ENCODE results near the gene RGSL1. TPM values are rescaled to one million over a fixed set of nuclear protein-coding genes. Genes with fewer than 3 reads are reported as not detected.

The RGSL1 gene
- total RNA-seq, 5 donors from 2014 or later (not counting 1 experiment from before 2014, with no cell fraction given) = not detected

GRCh38 chr1:182484067-182484466 is 34.1 kb downstream of the RGSL1 start:
- Mint-ChIP-seq H3K4me1 (no peaks in the 10 kb centered on the region), H3K4me3 (no peak overlapping the region), H3K36me3 (peaks cover under 1% of the 10 kb centered on the region), H3K9me3 (peaks cover 0 to 5% (median under 1%) of the 10 kb centered on the region in 3 donors), H3K27me3 (peaks cover 17 to 19% of the 10 kb centered on the region in 2 donors), H3K27ac (no peak overlapping the region)
- H3K4me3 ChIP-seq (ENCODE audit: control insufficient read depth in 1 of 2, extremely low read depth in 1 of 2, low read length in 1 of 2) = no peak overlapping the region
- no peak for DNase-seq
- H3K36me3 ChIP-seq (ENCODE audit: control insufficient read depth in 2 of 2, extremely low read depth in 1 of 2, insufficient read depth in 1 of 2, low read length in 1 of 2) = no peaks in the 10 kb centered on the region
- ChIA-PET CTCF (interaction anchor here in 1 of 2 donors (0.6 kb wide), 1 partner anchor 193 kb away, joined by 3 read pairs; no protein-coding TSS in a partner anchor), POLR2A (no interaction called here)
- no peaks in the 10 kb centered on the region for H3K4me1 ChIP-seq (ENCODE audit: control insufficient read depth in 1 of 2, extremely low read depth in 1 of 2, insufficient read depth in 2 of 2, low read length in 2 of 2)
- no peaks in the 10 kb centered on the region for H3K9me3 ChIP-seq
- 70% methylated on average over 2 of the region's 2 CpGs for WGBS (ENCODE audit: insufficient coverage)
- no peak overlapping the region for H3K27ac ChIP-seq (ENCODE audit: low read length)
- H3K27me3 ChIP-seq (replicated peaks in 1 of 2; ENCODE audit: control insufficient read depth in 2 of 2, extremely low read depth in 1 of 2, insufficient read depth in 2 of 2, low read length in 1 of 2) = peaks cover 0 to 13% of the 10 kb centered on the region in 2 experiments
- no peak for ATAC-seq (replicated peaks in 1 of 4)

GRCh38 chr1:182484531-182485257 is 34.7 kb downstream of the RGSL1 start:
- Histone ChIP-seq H3K36me3 (ENCODE audit: control insufficient read depth in 2 of 2, extremely low read depth in 1 of 2, insufficient read depth in 1 of 2, low read length in 1 of 2) (no peaks in the 10 kb centered on the region), H3K27me3 (replicated peaks in 1 of 2; ENCODE audit: control insufficient read depth in 2 of 2, extremely low read depth in 1 of 2, insufficient read depth in 2 of 2, low read length in 1 of 2) (peaks cover 0 to 13% of the 10 kb centered on the region in 2 experiments), H3K27ac (ENCODE audit: low read length) (no peak overlapping the region), H3K4me3 (ENCODE audit: control insufficient read depth in 1 of 2, extremely low read depth in 1 of 2, low read length in 1 of 2) (no peak overlapping the region), H3K9me3 (no peaks in the 10 kb centered on the region), H3K4me1 (ENCODE audit: control insufficient read depth in 1 of 2, extremely low read depth in 1 of 2, insufficient read depth in 2 of 2, low read length in 2 of 2) (no peaks in the 10 kb centered on the region)
- Mint-ChIP-seq H3K27me3 (peaks cover 13 to 19% of the 10 kb centered on the region in 2 donors), H3K4me3 (no peak overlapping the region), H3K9me3 (no peaks in the 10 kb centered on the region), H3K36me3 (no peaks in the 10 kb centered on the region), H3K4me1 (no peaks in the 10 kb centered on the region), H3K27ac (no peak overlapping the region)
- 8% methylated on average over 2 of the region's 5 CpGs for WGBS (ENCODE audit: insufficient coverage)
- peak in 7 of 35 experiments; percentile 0 to 12 (median 2) for DNase-seq
- ATAC-seq (replicated peaks in 1 of 4) = no peak
- POLR2A ChIA-PET = no interaction called here
- CTCF ChIA-PET = interaction anchor here (0.6 to 0.7 kb wide), 3 partner anchors 194 to 1286 kb away, joined by 3 to 5 read pairs (median 3); no protein-coding TSS in a partner anchor

GRCh38 chr1:182485861-182486260 is 35.9 kb downstream of the RGSL1 start:
- H3K4me3 Mint-ChIP-seq = no peak overlapping the region
- no peaks in the 10 kb centered on the region for H3K4me1 ChIP-seq (ENCODE audit: control insufficient read depth in 1 of 2, extremely low read depth in 1 of 2, insufficient read depth in 2 of 2, low read length in 2 of 2)
- 100% methylated on average over 1 of the region's 3 CpGs for WGBS (ENCODE audit: insufficient coverage)

GRCh38 chr1:182488803-182489202 is 38.9 kb downstream of the RGSL1 start:
- no peaks in the 10 kb centered on the region for H3K9me3 Mint-ChIP-seq
- H3K27me3 Mint-ChIP-seq = peaks cover 8 to 13% of the 10 kb centered on the region in 2 donors
- H3K4me1 Mint-ChIP-seq = no peaks in the 10 kb centered on the region
- Histone ChIP-seq H3K4me3 (ENCODE audit: control insufficient read depth in 1 of 2, extremely low read depth in 1 of 2, low read length in 1 of 2) (no peak overlapping the region), H3K27me3 (replicated peaks in 1 of 2; ENCODE audit: control insufficient read depth in 2 of 2, extremely low read depth in 1 of 2, insufficient read depth in 2 of 2, low read length in 1 of 2) (peaks cover 0 to 4% of the 10 kb centered on the region in 2 experiments), H3K4me1 (ENCODE audit: control insufficient read depth in 1 of 2, extremely low read depth in 1 of 2, insufficient read depth in 2 of 2, low read length in 2 of 2) (no peaks in the 10 kb centered on the region), H3K27ac (ENCODE audit: low read length) (no peak overlapping the region), H3K36me3 (ENCODE audit: control insufficient read depth in 2 of 2, extremely low read depth in 1 of 2, insufficient read depth in 1 of 2, low read length in 1 of 2) (no peaks in the 10 kb centered on the region), H3K9me3 (no peaks in the 10 kb centered on the region)
- no peak overlapping the region for H3K27ac Mint-ChIP-seq
- DNase-seq (no peak), ATAC-seq (replicated peaks in 1 of 4) (no peak)
- no peaks in the 10 kb centered on the region for H3K36me3 Mint-ChIP-seq
- CTCF ChIA-PET = interaction anchor here (0.7 kb wide), 2 partner anchors 31 to 159 kb away, joined by 3 to 4 read pairs; no protein-coding TSS in a partner anchor
- WGBS (ENCODE audit: insufficient coverage) = 89% methylated on average over 1 of the region's 1 CpG
- POLR2A ChIA-PET = no interaction called here
- H3K4me3 Mint-ChIP-seq = no peak overlapping the region

More at GRCh38 chr1:182485861-182486260, 35.9 kb downstream of the RGSL1 start:
- H3K27me3 Mint-ChIP-seq = peaks cover 8 to 15% of the 10 kb centered on the region in 2 donors
- ChIA-PET CTCF (no interaction called here), POLR2A (no interaction called here)
- no peak overlapping the region for H3K27ac ChIP-seq (ENCODE audit: low read length)
- H3K9me3 ChIP-seq = no peaks in the 10 kb centered on the region
- no peaks in the 10 kb centered on the region for H3K36me3 ChIP-seq (ENCODE audit: control insufficient read depth in 2 of 2, extremely low read depth in 1 of 2, insufficient read depth in 1 of 2, low read length in 1 of 2)
- ATAC-seq (replicated peaks in 1 of 4) (no peak), DNase-seq (no peak)
- no peaks in the 10 kb centered on the region for H3K36me3 Mint-ChIP-seq
- no peak overlapping the region for H3K27ac Mint-ChIP-seq
- no peak overlapping the region for H3K4me3 ChIP-seq (ENCODE audit: control insufficient read depth in 1 of 2, extremely low read depth in 1 of 2, low read length in 1 of 2)
- no peaks in the 10 kb centered on the region for H3K4me1 Mint-ChIP-seq
- H3K27me3 ChIP-seq (replicated peaks in 1 of 2; ENCODE audit: control insufficient read depth in 2 of 2, extremely low read depth in 1 of 2, insufficient read depth in 2 of 2, low read length in 1 of 2) = peaks cover 0 to 10% of the 10 kb centered on the region in 2 experiments
- H3K9me3 Mint-ChIP-seq = no peaks in the 10 kb centered on the region

GRCh38 chr1:182493063-182493462 is 43.1 kb downstream of the RGSL1 start:
- Histone ChIP-seq H3K9me3 (no peaks in the 10 kb centered on the region), H3K4me3 (ENCODE audit: control insufficient read depth in 1 of 2, extremely low read depth in 1 of 2, low read length in 1 of 2) (no peak overlapping the region), H3K4me1 (ENCODE audit: control insufficient read depth in 1 of 2, extremely low read depth in 1 of 2, insufficient read depth in 2 of 2, low read length in 2 of 2) (no peaks in the 10 kb centered on the region), H3K36me3 (ENCODE audit: control insufficient read depth in 2 of 2, extremely low read depth in 1 of 2, insufficient read depth in 1 of 2, low read length in 1 of 2) (no peaks in the 10 kb centered on the region), H3K27ac (ENCODE audit: low read length) (no peak overlapping the region), H3K27me3 (replicated peaks in 1 of 2; ENCODE audit: control insufficient read depth in 2 of 2, extremely low read depth in 1 of 2, insufficient read depth in 2 of 2, low read length in 1 of 2) (no peaks in the 10 kb centered on the region)
- CTCF ChIA-PET = no interaction called here
- Mint-ChIP-seq H3K27me3 (peaks cover 1 to 5% of the 10 kb centered on the region in 2 donors), H3K27ac (no peak overlapping the region), H3K9me3 (no peaks in the 10 kb centered on the region), H3K4me3 (no peak overlapping the region), H3K36me3 (no peaks in the 10 kb centered on the region), H3K4me1 (no peaks in the 10 kb centered on the region)
- no CpG with 5 or more reads among the region's 2 CpGs for WGBS (ENCODE audit: insufficient coverage)
- no peak for DNase-seq
- POLR2A ChIA-PET = no interaction called here
- no peak for ATAC-seq (replicated peaks in 1 of 4)

GRCh38 chr1:182495002-182495401 is 45.1 kb downstream of the RGSL1 start:
- no peak for ATAC-seq (replicated peaks in 1 of 4)
- CTCF ChIA-PET = no interaction called here
- no peaks in the 10 kb centered on the region for H3K4me1 Mint-ChIP-seq
- Histone ChIP-seq H3K27me3 (replicated peaks in 1 of 2; ENCODE audit: control insufficient read depth in 2 of 2, extremely low read depth in 1 of 2, insufficient read depth in 2 of 2, low read length in 1 of 2) (no peaks in the 10 kb centered on the region), H3K4me3 (ENCODE audit: control insufficient read depth in 1 of 2, extremely low read depth in 1 of 2, low read length in 1 of 2) (no peak overlapping the region), H3K4me1 (ENCODE audit: control insufficient read depth in 1 of 2, extremely low read depth in 1 of 2, insufficient read depth in 2 of 2, low read length in 2 of 2) (no peaks in the 10 kb centered on the region), H3K36me3 (ENCODE audit: control insufficient read depth in 2 of 2, extremely low read depth in 1 of 2, insufficient read depth in 1 of 2, low read length in 1 of 2) (no peaks in the 10 kb centered on the region), H3K27ac (ENCODE audit: low read length) (no peak overlapping the region), H3K9me3 (no peaks in the 10 kb centered on the region)
- no peak overlapping the region for H3K27ac Mint-ChIP-seq
- no peaks in the 10 kb centered on the region for H3K36me3 Mint-ChIP-seq
- H3K9me3 Mint-ChIP-seq = no peaks in the 10 kb centered on the region
- H3K4me3 Mint-ChIP-seq = no peak overlapping the region
- peaks cover 0 to 3% of the 10 kb centered on the region in 2 donors for H3K27me3 Mint-ChIP-seq
- DNase-seq = no peak
- POLR2A ChIA-PET = no interaction called here
